Measurements from ENCODE around the gene CFAP46.
"Not testable (repeated sequence)": the region's sequence is repeated elsewhere in the genome, so short reads cannot be mapped to it uniquely, and the experiment has no call there.

Gene CFAP46

DNA sequence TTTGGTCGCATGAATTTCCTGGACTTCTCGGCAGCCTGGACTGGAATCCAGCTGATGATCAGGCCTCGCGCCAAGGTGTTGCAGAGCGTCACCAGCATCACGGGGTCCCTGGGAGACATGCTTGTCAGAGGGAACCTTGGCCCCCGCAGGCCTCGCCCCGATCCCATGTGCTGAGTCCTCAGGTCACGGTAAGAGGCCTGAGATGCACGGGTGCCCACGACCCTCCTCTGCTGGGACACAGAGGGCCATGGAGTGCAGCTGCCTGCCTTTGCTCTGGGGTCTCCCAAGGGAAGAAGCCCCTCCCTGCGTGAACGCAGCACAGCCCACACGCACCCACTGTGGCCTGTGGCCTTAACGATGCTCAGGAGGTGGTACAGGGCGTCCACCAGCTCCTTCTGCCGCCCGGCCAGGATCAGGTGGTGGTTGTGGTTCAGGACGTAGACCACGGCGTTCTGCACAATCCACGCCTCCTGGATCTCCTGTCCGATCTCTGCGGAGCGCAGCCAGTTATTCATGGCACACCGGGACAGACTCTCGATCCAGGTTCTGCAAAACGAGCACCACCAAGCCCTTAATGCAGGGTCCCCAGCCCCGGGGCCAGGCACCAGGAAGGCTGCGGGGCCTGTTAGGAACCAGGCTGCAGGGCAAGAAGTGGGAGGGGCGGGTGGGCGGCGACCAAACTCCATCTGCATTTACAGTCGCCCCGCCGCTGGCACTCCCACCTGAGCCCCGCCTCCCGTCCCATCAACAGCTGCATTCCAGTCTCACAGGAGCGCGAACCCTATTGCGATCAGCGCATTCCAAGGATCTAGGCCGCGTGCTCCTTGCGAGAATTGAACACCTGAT lies 29.4 kb downstream of the CFAP46 start:
- DNase-seq (ENCODE audit: low read depth): no peak

DNA sequence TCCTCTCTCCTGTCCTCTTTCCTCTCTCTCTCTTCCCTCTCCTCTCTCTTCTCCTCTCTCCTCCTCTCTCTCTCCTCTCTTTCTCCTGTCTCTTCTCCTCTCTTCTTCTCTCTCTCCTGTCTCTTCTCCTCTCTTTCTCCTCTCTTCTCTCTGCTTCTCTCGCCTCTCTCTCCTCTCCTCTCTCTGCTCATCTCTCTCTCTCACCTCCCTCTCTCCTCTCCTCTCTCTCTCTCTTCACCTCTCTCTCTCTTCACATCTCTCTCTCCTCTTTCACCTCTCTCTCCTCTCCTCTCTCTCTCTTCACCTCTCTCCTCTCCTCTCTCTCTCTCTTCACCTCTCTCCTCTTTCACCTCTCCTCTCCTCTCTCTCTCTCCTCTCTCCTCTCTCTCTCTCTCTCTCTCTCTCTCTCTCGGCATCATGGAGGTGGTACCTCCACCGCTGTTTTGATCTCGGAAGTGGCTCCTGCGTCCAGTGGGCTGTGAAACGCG lies 30.1 kb downstream of the CFAP46 start:
- no peak for DNase-seq (ENCODE audit: low read depth)

DNA sequence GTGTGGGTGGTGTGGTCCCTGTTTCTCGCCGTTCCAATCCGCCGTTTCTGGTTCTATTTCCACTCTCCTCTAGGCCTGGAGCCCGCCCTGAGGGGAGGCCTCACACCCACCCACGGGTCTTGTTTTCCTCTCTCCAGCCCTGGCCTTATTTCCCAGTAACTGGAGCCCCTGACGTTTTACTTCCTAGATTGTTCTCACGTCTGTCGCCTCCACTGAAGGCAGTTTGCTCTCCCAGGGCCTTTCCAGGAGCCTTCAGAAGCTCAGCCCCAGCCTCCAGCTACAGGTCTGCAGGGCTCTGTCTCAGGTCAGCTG lies 30.6 kb downstream of the CFAP46 start:
- no peak for DNase-seq (ENCODE audit: low read depth)

DNA sequence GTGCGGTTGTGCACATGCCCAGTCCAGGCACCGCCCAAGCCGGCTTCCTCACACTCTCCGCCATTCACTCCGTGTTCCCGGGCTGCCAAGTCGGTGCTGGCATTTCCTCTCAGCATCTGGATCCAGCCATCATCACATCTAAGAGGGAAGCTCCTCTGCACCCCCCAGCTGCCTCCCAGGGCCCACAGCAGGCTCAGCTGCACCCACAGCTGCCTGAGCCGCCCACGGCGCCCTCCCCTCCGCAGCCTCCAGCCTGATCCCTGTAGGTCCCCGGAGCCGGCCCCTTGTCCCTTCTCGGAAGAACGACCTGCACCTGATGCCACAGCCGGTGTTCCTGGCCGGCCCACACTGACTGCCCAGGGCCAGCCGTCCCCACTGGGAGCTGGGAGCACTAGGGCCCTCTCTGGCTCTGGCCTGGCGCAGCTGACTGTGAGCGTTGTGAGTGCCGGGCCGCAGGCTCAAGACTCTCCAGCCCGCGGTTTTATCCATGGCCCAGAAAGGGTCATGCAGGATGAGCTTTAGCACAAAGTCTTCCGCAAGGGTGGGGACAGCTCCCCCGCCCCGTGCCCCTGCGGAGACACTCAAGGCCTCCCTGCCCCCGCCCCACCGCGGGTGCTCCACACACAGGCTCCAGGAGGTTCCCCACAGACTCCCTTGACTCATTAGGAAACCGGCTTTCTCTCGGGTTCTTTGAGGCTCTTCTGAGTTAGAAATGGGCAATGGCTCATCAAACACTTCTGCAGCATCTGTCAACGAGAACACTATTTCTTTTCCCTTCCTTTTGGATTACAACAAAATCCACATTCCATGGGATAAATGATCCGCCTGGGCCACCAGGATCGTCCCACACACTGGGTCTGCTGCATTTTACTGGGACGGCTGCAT lies 31.2 kb downstream of the CFAP46 start:
- no peak for DNase-seq (ENCODE audit: low read depth)

DNA sequence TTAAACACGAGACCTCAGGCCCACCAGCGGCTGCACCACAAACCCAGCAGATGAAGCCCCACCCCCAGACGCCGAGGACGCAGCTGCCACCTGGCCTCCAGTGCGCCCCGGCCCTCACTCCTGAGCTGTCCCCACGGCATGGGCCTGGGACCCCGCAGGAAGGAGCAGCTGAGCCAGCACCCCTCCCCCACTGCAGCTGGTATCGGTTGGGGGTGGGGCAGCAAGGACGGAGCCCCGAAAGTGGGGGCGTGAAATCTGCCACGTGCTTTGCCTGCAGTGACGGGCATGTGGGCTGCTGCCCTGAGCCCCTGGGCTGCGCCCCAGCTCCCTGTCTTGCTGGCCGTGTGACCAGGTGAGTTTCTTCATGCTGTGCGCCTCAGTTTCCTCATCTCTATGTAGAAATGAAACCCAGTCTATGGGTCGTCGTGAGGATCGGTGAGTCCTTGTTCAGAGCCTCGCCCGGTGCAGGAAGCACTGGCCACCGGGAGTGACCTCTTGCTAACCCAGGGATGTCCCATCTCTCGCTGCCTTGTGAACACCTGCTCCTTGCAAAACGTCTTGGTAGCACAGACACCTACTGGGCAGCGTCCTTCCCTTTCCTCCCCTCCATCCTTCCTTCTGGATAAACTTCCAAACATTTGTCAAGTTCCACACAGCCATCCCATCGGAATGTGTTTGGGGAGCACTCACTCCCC lies 32.0 kb downstream of the CFAP46 start:
- DNase-seq (ENCODE audit: low read depth): no peak

DNA sequence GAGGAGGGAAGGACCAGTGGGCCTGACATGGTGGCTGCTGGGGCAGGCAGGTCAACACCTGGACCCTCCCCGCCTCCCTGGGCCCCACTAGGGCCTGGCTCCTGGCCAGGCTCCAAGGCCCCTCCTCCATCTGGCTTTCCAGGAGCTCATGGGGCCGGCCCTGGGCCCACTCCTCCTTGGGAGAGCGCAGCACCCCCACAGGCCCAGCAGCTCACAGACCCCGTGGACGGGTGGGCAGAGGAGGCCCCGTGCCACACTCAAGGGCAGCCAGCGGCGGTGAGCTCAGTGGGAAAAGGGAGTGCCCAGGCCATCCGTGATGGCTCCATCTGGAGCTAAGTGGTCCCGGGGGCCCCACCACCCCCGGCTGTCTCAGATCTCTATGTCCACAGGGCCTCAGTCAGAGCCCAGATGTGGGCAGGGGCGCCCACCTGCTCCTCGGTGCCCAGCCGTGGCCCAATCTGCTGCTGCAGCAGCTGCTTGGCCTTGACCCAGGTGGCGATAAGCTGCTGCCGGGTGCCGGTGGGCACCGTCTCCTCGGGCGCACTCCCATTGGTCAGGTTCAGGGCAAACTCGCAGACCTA lies 32.8 kb downstream of the CFAP46 start:
- no peak for DNase-seq (ENCODE audit: low read depth)

DNA sequence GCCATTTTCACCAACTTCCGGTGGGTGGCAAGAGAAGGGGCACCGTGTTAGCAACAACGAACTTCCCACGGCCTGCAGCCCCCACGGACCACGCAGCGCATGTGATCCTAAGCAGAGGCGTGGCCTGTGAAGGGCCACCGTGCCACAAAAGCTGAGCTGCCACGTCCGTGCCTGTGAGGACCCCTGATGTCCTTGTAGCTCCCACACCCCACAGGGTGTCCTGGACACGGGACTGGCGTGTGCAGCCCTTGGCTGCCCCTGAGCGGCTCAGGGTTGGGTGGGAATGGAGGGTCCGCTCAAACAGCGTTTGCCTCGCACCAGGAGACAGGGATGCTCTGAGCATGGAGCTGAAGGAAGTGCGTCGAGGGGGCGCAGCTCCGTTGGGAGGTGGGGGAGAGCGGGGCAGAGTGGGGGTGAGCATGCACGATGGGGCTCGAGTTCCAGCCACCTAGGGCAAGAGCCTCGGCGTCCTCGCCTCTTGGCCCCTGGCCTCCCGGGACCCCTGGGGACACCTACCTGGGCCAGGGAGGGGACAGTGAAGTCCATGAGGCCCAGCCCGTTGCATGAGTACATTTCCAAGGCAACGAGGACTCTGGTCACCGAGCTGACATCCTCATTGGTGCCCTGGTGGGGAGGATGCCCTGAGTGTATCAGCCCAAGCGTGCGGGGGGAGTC lies 33.6 kb downstream of the CFAP46 start:
- no peak for DNase-seq (ENCODE audit: low read depth)

DNA sequence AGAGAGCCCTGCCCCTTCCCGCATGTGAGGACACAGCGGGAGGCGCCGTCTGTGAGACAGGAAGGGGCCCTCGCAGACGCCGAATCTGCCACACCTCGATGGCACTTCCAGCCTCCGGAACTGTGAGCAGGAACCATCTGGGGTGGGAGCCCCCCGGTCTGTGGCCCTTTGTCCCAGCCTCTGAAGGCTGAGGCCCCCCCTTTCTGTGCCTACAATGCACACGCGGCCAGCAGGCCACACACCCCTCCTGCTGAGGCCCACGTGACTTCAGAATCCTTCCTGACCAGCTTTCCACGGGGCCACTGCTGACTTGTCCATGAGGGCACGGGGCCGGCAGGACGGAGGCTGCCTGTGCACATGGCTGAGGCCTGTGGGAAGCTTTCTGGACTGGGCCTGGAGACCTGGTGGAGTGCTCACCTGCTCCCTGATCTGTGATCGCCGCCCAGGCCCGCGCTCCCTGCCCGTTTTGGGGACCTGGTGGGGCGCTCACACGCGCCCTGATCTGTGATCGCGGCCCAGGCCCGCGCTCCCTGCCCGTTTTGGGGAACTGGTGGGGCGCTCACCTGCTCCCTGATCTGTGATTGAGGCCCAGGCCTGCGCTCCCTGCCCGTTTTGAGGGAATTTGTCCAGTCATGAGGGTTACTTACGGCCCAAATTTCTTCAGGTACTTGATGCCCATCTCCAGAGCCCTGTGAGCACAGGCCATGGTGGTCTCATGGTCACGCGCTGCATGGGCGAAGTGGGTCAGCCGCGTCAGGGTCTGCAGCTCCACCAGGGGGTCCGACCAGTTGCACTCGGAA lies 34.3 kb downstream of the CFAP46 start:
- no peak for DNase-seq (ENCODE audit: low read depth)

DNA sequence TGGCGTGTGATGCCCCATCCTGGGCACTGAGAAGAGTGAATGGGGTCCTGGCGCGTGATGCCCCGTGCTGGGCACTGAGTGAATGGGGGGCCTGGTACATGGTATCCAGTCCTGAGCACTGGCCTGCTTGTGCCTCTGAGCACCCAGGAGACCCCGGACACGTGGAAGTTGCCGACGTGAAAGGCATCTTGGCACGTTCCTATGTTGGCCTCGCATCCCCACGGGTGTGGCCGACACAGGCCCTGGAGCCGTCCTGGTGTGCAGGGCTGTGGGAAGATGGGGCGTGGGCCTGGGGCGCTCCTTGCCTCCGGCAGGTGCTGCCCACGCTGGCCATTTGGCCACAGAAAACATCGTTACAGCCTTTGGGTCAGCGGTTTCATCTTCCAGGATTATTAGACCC lies 35.5 kb downstream of the CFAP46 start:
- DNase-seq (ENCODE audit: low read depth): no peak

DNA sequence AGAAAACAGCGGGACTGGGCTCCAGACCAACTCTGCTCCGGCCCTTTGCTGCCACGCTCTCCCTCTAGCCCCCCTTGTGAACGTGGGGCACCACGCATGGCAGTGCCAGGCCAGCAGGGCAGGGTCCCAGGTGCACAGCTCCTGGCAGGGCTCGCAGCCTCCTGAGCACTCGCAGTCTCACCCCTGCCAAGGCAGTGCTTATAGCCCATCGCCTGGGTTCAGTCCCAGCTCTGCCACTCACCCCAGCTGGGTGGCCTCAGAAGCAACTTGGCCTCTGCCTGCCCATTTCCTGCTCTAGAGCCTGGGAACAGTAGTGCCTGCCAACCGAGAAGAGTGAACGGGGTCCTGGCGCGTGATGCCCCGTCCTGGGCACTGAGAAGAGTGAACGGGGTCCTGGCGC lies 36.3 kb downstream of the CFAP46 start:
- DNase-seq (ENCODE audit: low read depth): no peak

DNA sequence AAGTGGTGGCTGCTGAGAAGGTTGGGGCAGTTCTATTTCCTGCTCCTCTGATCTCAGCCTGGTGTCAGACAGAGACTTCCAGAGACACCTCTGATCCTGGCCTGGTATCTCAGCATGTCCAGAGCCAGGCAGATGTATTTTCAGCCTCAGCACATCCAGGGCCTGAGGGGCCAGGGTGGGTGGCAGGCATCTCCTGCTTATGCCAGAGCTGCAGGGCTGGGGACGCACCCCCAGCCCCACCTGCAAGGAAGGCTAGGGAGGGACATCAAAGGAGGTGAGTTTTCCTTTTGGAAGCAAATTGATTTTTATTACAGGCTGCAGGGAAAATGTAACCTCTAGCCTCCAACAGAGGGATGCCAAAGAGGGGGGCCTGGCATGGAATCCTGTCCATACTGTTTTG lies 36.7 kb downstream of the CFAP46 start:
- DNase-seq (ENCODE audit: low read depth): no peak

DNA sequence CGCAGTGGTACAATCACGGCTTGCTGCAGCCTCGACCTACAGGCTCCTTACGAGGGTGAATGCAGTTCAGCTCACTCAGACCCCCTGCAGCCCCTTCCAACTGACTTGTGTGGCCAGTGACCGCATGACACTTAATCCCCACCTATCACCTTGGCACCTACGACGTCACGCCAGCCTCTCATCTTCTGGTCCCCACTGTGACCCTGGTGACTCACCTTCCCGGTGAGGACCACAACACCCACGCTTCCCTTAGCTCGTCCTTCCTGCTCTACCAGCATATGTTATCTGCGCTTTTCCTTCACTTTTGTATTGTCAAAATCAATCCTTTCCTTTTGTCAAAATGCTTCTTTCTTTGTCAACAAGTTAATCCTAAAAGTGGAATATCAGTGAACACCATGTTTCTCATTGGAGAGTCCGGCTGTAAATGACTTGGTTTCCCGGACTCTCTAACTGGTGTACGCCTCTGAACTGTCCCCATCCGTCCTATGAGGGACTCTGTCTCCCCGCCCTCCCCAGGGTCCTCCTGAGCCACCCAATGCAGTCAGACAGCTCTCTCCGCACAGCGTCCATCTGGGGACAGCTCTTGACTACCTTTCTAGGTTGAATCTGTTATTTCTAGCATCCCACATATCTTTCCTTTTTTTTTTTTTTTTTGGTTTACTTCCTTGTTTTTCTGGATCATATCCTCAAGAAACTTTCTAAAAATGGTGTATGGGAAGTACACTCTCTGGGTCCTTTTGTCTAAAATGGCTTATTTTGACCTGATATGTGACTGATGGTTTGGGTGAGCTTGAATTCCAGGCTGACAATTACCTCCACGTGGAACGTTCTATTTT lies 37.3 kb downstream of the CFAP46 start:
- no peak for DNase-seq (ENCODE audit: low read depth)

DNA sequence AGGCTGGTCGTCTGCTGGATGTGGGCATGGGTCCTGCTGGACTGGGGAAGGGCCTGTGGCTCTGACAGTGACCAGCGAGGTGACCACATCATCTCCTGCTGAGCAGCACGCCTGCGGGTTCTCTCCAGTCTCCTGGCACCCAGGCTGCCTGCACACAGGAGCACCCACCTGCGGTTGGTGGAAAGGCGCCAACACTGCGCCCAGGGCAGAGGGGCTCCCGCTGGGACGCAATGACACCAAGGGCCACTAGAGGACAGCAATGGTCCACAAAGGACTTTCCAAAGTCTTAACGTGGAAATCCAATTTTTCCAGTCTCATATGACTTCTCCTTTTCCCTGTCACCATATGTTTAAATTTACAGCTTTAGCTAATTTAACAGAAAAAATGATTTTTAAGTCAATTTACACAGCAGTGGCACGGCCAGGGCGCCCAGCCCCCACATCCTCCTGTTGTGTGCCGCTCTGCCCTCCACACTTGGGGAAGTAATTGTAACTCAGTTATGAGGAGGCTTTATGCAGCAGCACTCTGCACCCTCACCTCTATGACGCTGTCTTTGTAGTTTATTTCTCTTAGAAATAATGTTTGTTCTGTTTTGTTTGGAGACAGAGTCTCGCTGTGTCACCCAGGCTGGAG lies 38.1 kb downstream of the CFAP46 start:
- DNase-seq (ENCODE audit: low read depth): no peak

DNA sequence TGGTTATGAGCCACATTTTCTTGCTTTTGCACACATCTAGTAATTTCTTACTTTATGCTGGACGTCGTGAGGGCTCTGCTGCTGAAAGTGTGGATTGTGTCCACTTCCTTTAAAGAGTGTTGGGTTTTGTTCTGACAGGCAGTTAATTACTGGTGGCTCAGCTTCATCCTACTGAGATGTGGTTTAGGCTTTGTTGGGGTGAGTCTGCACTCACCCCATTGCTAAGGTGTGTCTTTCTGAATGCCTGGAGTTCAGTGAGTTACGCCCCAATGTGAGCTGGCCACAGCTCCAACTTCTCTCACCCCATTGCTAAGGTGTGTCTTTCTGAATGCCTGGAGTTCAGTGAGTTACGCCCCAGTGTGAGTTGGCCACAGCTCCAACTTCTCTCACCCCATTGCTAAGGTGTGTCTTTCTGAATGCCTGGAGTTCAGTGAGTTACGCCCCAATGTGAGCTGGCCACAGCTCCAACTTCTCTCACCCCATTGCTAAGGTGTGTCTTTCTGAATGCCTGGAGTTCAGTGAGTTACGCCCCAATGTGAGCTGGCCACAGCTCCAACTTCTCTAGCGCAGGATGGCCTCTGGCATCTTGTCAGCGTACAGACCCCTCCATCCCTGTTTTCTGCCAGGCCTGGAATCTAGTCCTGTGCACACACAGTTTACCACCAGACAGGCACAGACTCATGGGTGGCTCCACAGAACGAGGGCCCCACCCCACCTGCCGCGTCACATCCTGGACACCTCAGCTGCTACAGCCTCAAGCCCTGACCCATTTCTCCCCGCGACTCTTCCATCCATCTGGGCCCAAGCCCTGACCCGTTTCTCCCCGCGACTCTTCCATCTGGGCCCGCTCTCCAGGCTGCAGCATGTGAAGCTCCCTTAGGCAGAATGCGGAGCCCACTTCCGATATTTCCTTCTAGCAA lies 39.5 kb downstream of the CFAP46 start:
- DNase-seq (ENCODE audit: low read depth): not testable (repeated sequence)

DNA sequence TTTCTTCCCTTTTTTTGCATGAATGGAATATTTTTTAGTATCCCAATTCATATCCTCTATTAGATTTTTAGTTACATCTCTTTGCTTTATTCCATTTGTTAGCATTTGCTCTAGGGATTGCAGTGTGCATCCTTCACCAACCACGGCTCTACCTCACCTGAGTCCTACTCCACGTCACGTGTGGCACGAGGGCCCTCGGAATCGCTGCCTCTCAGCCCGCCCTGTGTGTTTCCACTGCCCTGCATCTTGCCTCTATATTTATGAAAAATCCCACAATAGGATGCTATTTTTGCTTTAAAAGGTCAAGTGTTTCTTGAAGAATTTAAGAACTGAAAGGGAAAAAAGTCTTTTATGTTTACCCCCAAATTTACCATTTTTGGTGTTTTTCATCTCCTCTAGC lies 41.0 kb downstream of the CFAP46 start:
- no peak for DNase-seq (ENCODE audit: low read depth)

DNA sequence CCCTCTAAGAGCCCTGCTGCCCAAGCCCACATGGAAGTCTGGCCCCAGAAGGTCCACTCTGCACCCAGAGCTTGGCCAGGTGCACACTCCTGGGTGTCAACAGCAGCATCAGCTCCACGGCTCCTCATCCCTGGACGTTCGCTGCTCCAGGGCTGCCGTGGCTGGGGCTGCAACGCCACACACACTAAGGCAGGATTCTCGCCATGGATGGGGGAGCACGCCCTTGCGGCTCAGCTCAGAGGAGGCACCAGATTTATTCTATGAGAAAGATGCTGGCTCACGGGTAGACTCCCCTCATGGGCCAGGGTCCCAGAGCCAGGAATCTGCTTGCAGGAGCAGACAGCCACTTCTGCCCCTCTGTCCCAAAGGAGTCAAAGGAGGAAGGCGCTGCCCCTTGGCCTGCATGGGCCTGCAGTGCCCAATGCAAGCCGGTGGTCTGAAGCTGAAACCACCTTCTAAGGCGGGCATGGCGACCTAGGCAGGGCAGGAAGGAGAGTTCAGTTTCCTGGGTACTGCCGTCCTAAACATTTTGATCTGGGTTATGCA lies 42.1 kb downstream of the CFAP46 start:
- DNase-seq (ENCODE audit: low read depth): no peak

DNA sequence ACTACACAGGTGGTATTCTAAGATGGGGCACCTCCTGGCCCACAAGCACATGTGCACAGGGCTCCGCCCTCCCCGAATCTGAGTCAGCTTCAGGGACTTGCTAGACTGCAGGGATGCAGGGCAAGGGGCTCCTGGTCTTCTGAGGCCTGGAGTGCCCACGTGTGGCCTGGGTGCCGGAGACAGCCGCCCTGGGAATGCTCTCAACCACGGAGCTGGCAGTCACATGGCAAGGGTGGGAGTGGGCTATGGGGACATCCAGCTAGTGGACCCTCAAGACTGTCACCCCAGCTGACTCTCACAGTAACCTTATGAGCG lies 42.7 kb downstream of the CFAP46 start:
- no peak for DNase-seq (ENCODE audit: low read depth)

DNA sequence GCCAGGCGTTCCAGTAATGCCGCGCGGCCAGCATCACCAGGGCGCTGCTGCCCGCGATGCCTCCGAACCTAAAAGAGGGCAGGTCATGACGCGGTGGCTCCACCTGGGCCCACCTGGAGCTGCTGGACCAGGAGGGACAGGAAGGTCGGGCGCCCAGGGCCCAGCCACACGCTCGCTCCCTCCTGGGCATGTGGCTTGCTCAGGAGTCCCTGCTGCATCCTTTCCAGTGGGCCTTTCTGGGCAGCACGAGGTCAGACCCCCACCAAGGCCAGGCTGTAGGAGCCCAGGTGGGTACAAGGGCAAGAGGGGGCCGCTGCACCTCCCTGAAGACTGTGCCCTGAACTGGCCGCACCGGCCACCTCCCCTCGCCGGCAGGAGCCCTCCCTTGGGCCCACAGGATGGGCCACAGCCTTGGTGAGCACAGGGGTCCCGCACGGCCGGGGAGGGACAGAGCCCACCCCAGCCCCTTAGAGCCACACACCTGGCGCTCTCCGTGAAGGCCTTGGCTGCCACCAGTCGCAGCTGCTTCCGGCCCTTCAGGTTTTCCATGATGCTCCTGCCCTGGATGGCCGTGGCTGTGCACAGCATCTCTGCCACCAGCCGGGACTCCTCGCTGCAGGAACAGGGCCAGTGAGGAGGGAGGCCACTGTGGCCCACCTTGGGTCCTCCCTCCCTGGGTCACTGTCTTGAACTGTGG lies 43.2 kb downstream of the CFAP46 start:
- no peak for DNase-seq (ENCODE audit: low read depth)
